T1000 (cell line): ENCODE results near the gene KCNIP2.
"Not testable (repeated sequence)": the region's sequence is repeated elsewhere in the genome, so short reads cannot be mapped to it uniquely, and the experiment has no call there.

Source experiments
- DNase-seq: peaks from one replicate; lab custom pipeline; 2025; ENCODE audit warnings: mixed read lengths; lab: John Stamatoyannopoulos, UW

Gene KCNIP2

GRCh38 chr10:101828766-101829551 is 14.6 kb downstream of the KCNIP2 start:
- DNase-seq: no peak

- DNase-seq: no peak
These were observed 15.5 kb downstream of the KCNIP2 start for GRCh38 chr10:101827919-101828600.

GRCh38 chr10:101826852-101827434 is 16.7 kb downstream of the KCNIP2 start:
- DNase-seq: no peak

- DNase-seq: no peak
These were observed 18.9 kb downstream of the KCNIP2 start for GRCh38 chr10:101824736-101825135.

- DNase-seq: no peak
These were observed 24.5 kb downstream of the KCNIP2 start for GRCh38 chr10:101818872-101819633.

GRCh38 chr10:101818119-101818871 is 25.3 kb downstream of the KCNIP2 start, which contains the start of gene OGA:
TSS of gene OGA (minus strand) at chr10:101818444. CDS start at chr10:101818022, 422 bp downstream.
- DNase-seq: peak; percentile 95

- peak; percentile 23 for DNase-seq
These were observed 26.1 kb downstream of the KCNIP2 start for GRCh38 chr10:101817337-101818118.

- no peak for DNase-seq
These were observed 26.7 kb downstream of the KCNIP2 start for GRCh38 chr10:101816913-101817336.

- DNase-seq: no peak
These were observed 27.2 kb downstream of the KCNIP2 start for GRCh38 chr10:101816376-101816775.

GRCh38 chr10:101814466-101815071 is 29.0 kb downstream of the KCNIP2 start:
- no peak for DNase-seq

- no peak for DNase-seq
These were observed 31.0 kb downstream of the KCNIP2 start for GRCh38 chr10:101812606-101813005.

GRCh38 chr10:101807158-101807557 is 36.4 kb downstream of the KCNIP2 start:
- DNase-seq: no peak

- no peak for DNase-seq
These were observed 40.1 kb downstream of the KCNIP2 start for GRCh38 chr10:101803511-101803910.

GRCh38 chr10:101797403-101798059 is 46.1 kb downstream of the KCNIP2 start:
- no peak for DNase-seq

GRCh38 chr10:101793526-101793925 is 50.1 kb downstream of the KCNIP2 start:
- no peak for DNase-seq

GRCh38 chr10:101789686-101790085 is 53.9 kb downstream of the KCNIP2 start:
- no peak for DNase-seq

- DNase-seq: not testable (repeated sequence)
These were observed 54.4 kb downstream of the KCNIP2 start for GRCh38 chr10:101789231-101789630.

- DNase-seq: no peak
These were observed 57.8 kb downstream of the KCNIP2 start for GRCh38 chr10:101785801-101786200.

GRCh38 chr10:101784558-101784957 is 59.0 kb downstream of the KCNIP2 start:
- no peak for DNase-seq

- no peak for DNase-seq
These were observed 59.9 kb downstream of the KCNIP2 start for GRCh38 chr10:101783736-101784118.
